GM18870 (cell line): ENCODE data around the gene ZNF576.
"Not testable (repeated sequence)": the region's sequence is repeated elsewhere in the genome, so short reads cannot be mapped to it uniquely, and the experiment has no call there.

Experiments used
- ATAC-seq: cut with Tn5 transposase; IDR thresholded peaks from one replicate; pipeline ENCODE4 v1.9.1; 2021; ENCODE audit warnings: moderate library complexity; ENCODE audit not compliant: unreplicated experiment

Gene ZNF576

DNA sequence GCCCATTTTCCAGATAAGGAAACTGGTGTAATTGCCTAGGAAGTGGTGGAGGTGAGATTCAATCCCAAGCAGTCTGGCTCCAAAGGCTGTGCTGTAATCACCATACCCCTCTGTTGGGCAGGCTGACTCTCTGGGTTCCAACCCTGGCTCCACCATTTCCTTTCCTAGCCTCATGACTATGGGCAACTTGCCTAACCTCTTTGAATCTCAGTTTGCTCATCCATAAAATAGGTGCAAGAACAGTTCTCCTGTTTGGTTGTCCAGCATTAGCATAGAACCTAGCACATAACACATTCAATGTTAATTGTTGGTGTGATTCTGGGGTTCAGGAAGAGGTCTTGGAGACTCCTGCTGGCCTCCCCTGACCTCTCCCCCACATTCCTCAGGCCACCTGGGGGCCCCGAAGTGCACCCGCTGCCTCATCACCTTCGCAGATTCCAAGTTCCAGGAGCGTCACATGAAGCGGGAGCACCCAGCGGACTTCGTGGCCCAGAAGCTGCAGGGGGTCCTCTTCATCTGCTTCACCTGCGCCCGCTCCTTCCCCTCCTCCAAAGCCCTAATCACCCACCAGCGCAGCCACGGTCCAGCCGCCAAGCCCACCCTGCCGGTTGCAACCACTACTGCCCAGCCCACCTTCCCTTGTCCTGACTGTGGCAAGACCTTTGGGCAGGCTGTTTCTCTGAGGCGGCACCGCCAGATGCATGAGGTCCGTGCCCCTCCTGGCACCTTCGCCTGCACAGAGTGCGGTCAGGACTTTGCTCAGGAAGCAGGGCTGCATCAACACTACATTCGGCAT, 2.2 kb downstream of the ZNF576 start:
- ATAC-seq = no peak

DNA sequence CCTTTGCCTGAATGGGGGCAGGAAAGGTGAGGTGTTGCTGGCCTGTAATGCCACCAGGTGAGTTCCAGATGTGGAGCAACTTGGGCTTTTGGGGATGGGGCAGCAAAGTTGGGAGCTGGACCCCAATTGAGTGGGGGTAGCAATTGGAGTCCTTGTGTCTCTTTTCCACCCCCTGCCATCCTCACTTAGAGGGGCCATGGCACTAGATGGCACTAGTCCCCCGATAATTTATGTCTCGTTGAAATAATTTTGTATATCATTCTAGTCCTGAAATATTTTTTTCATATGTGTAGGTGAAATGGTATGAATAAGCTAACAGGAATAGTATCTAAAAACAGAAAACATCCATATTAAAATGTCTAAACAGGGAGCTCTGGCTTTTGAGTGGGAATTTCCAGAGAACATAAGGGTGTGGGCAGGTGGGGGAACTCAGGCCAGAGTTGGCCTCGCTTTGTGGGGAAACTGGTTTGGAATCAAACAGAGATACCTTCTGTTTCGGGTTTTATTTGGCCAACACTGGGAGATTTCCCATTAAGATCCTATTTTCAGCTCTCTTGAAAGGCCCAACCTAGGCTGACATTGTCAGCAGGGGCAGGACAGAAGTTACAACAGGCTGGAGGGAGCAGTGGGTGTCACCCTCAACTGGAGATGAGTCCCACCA, 3.4 kb downstream of the ZNF576 start:
- no peak for ATAC-seq

- not testable (repeated sequence) for ATAC-seq
Measured at GRCh38 chr19:43600326-43600725, 3.9 kb downstream of the ZNF576 start.

DNA sequence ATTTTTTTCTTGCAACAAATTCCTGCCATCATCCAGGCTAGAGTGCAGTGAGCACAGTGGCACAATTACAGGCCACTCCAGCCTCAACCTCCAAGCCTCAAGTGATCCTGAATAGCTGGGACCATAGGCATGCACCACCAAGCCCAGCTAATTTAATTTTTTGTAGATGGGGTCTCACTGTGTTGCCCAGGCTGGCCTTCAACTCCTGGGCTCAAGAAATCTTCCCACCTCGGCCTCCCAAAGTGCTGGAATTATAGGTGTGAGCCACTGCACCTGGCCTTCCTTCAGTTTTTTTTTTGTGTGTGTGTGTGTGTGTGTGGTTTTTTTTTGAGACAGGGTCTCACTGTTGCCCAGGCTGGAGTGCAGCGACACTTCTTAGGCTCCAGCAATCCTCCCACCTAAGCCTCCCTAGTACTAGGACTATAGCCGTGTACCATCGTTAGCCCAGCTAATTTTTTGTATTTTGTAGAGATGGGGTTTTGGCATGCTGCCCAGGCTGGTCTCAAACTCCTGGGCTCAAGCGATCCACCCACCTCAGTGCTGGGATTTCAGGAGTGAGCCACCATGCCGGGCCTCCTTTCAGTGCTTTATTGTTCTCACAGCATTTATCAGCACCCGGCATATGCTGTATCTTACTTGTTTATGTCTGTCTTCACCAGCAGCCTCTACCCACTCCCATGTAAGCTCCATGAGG, 9.6 kb downstream of the ZNF576 start:
- ATAC-seq = no peak

GRCh38 chr19:43606569-43607229, 10.3 kb downstream of the ZNF576 start:
- no peak for ATAC-seq

- ATAC-seq = no peak
Measured at GRCh38 chr19:43607238-43608205, 11.1 kb downstream of the ZNF576 start.

DNA sequence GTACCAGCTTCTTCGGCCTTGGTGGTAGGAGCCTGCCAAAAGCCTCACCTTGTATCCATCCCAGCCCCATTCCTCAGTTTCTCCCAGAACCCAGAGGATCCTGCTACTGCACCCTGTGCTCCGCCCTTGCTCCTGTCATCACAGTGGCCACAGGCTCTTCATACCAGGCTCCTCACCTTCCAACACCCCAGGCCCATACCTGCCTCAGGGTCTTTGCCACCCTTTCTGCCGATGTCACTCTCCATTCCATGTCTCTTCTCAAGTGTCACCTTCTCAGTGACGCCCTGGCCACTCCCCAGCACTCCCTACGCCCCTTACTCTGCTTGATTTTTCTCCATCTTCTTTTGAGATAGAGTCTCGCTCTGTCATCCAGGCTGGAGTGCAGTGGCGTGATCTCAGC, 13.5 kb downstream of the ZNF576 start:
- ATAC-seq = no peak

- no peak for ATAC-seq
Measured at GRCh38 chr19:43610493-43610892, 14.1 kb downstream of the ZNF576 start.

- ATAC-seq = no peak
Measured at GRCh38 chr19:43611788-43612187, 15.4 kb downstream of the ZNF576 start, which contains the start of gene SRRM5. SRRM5 (plus strand) TSS chr19:43612088; CDS start chr19:43612122, 34 bp downstream.

DNA sequence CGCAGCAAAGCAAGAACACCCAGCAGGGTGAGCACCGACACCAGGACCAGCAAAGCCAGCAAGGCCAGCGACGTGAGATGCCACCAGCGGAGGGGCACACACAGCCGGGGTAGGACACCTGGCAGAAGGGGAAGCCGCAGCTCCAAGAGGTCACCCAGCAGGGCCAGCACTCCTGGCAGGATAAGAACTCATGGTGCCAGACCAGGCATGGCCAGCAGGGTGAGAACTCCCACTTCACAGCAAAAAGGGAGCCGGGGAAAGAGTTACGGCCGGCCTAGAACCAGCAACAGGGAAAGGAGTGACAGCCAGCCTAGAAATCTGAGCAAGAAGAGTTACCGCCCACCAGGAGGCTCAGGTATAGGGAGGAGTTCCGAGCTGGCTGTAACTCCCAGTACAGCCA, 16.0 kb downstream of the ZNF576 start:
- ATAC-seq = no peak

GRCh38 chr19:43616306-43616705, 19.9 kb downstream of the ZNF576 start:
- ATAC-seq = no peak

GRCh38 chr19:43616954-43617353, 20.6 kb downstream of the ZNF576 start:
- no peak for ATAC-seq

DNA sequence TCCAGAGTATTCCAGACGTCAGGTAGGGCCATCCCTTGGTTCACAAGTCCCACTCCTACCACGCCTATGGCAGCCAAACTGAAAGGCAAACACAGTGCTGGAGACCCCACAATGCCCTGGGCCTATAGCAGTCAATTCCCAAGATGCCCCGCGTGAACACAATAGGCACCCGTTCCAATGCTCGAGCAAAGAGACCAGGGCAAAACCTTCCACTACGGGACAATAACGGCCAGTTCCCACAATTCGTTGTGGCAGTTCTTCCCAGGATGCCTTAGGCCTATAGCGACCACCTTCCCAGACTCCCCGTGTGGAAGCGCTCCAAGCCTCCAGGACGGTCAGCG, 22.5 kb downstream of the ZNF576 start:
- ATAC-seq = peak; percentile 13

- peak; percentile 64 for ATAC-seq
Measured at GRCh38 chr19:43619262-43620060, 23.1 kb downstream of the ZNF576 start, which contains the start of gene ZNF428. ZNF428 (minus strand) TSS chr19:43619629; CDS start chr19:43614304, 5,325 bp downstream.

DNA sequence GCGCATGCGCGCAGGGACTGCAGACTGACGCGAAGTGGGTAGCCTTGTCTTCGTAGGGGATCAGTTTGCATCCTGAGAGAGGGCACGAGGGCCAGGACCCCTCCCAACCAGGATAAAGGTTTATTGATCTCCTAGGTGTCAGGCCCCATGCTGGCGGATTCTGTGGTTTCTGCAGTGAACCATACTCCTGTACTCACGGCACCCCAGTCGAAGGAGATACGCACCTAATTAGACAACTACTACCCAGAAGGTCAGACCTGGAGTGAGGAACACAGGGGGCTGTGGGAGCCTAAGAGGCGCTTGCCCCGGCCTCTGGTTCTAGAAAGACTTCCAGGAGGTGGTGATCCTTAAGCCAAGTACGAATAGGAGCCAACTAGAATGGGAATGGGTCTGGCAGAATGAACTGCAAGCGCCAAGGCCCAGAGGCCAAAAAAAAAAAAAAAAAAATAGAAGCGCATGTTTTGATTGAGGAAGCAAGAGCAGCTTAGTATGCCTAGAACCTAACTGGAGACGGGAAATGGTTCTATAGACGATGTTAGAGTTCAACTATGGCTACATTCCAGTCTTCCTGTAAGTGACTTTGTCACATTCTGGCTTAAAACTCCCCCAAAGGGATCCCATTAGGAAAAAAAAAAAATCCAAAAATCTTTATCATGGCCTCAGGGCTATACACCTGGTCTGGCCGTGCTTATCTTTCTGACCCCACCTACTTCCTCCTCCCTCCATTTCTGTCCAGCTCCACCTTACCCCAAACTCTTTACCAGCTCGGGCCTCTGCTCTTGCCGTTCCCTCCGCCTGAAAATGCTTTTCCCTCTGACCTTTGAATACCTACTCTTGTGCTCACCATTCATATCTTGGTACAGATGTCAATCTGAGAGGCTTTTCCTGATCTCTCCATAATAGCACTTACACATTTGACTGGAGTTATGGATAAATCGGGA, 23.9 kb downstream of the ZNF576 start:
- ATAC-seq = no peak

- no peak for ATAC-seq
Measured at GRCh38 chr19:43622070-43622469, 25.7 kb downstream of the ZNF576 start.

- ATAC-seq = no peak
Measured at GRCh38 chr19:43622956-43623355, 26.6 kb downstream of the ZNF576 start.
